Retinal pigment epithelial cell (primary cell): Measurements from ENCODE around the gene ELK3.

Experiments used
- DNase-seq: peaks from one replicate; pipeline ENCODE4 v3.0.0-alpha.2; 2010; ENCODE audit warnings: low read depth
- H3K4me3 ChIP-seq: 2 replicates; pipeline ENCODE4 v1.5.1; 2011; ENCODE audit warnings: mild to moderate bottlenecking, low read length, control low read depth, moderate library complexity
- TF ChIP-seq, protein P1 (sequence below): conservative IDR thresholded peaks from 2 replicates; pipeline ENCODE4 v1.5.1; 2011; ENCODE audit warnings: low read depth, low read length, control low read depth, inconsistent platforms

Gene ELK3

DNA sequence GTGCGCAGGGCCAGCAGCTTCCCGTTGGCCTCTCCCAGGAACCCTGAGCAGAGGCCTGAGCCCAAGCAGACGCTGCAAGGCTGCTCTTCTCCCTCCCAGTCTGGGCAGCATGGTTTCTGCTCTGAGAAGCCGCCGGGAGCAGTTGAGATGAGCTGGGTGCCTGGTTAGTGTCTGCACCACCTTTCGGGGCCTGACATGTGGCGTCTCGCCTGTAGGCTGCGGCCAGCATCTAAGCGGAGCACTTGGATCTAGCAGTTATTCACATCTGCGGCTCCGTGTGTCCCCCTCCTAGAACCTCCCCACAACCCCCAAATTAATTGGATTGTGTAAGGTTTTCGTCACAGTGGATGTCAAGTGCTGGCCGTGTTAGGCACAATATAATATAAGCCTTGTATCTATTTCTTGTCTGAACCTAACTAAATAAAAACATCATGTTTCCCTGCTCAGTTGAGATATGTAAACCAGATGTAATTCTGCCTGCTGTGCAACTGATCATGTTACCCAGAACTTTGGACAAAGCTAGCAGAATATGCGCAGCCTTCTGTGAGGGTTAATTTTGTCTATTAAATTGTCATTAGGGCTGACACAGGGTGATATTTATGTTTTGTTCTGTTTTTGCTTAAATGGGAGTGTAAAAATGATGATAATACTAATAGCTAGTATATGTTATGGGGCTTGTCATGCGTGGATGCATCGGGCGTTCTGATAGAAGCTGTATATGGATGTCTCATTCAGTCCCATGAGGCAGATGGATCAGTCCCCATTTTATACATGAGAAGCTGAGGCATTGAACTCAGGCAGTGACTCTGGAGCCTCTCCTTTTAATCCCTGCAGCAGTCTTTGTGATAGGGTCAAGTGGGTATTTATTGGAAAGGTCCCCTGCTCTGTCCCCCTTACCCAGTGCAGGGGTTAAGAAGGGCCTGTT, 45.8 kb downstream of the ELK3 start:
- TF ChIP-seq, protein P1, sequence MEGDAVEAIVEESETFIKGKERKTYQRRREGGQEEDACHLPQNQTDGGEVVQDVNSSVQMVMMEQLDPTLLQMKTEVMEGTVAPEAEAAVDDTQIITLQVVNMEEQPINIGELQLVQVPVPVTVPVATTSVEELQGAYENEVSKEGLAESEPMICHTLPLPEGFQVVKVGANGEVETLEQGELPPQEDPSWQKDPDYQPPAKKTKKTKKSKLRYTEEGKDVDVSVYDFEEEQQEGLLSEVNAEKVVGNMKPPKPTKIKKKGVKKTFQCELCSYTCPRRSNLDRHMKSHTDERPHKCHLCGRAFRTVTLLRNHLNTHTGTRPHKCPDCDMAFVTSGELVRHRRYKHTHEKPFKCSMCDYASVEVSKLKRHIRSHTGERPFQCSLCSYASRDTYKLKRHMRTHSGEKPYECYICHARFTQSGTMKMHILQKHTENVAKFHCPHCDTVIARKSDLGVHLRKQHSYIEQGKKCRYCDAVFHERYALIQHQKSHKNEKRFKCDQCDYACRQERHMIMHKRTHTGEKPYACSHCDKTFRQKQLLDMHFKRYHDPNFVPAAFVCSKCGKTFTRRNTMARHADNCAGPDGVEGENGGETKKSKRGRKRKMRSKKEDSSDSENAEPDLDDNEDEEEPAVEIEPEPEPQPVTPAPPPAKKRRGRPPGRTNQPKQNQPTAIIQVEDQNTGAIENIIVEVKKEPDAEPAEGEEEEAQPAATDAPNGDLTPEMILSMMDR: no peak

GRCh38 chr12:96240656-96241055, 46.5 kb downstream of the ELK3 start:
- no peak overlapping the region for H3K4me3 ChIP-seq
- TF ChIP-seq, protein P1: no peak
- DNase-seq: no peak

More for the DNA sequence above, 45.8 kb downstream of the ELK3 start:
- no peak for DNase-seq
- no peak overlapping the region for H3K4me3 ChIP-seq

GRCh38 chr12:96241431-96241830, 47.3 kb downstream of the ELK3 start:
- H3K4me3 ChIP-seq: no peak overlapping the region
- TF ChIP-seq, protein P1: no peak
- DNase-seq: no peak

DNA sequence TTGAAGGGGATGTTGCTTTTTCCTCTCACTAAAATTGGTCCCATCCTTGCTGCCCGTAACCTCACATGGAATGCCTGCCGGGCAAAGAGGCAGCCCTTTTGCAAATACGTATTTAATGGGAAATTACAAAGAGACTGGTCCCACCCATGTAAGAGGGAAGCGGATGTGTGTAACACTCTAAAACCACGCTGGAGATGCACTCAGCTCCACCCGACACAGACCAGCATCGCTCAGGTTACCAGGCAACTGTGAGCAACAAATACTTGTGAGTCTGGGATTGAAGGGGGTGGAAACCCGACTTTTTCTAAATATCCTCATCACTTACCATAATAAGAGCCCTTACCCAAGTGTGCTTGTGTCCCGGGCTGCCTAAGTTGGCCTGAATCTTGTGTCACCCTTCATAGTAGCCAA, 47.7 kb downstream of the ELK3 start:
- DNase-seq: no peak
- TF ChIP-seq, protein P1: no peak
- no peak overlapping the region for H3K4me3 ChIP-seq

GRCh38 chr12:96242597-96242996, 48.4 kb downstream of the ELK3 start:
- TF ChIP-seq, protein P1: no peak
- H3K4me3 ChIP-seq: no peak overlapping the region
- no peak for DNase-seq

GRCh38 chr12:96244826-96245225, 50.7 kb downstream of the ELK3 start:
- no peak for DNase-seq
- no peak overlapping the region for H3K4me3 ChIP-seq
- TF ChIP-seq, protein P1: no peak
